ENCODE results near the gene PRR32. TPM values are rescaled to one million over a fixed set of nuclear protein-coding genes. Genes with fewer than 3 reads are reported as not detected.

PRR32 gene
- total and polyA plus RNA-seq, 4 donors, result not detected

DNA sequence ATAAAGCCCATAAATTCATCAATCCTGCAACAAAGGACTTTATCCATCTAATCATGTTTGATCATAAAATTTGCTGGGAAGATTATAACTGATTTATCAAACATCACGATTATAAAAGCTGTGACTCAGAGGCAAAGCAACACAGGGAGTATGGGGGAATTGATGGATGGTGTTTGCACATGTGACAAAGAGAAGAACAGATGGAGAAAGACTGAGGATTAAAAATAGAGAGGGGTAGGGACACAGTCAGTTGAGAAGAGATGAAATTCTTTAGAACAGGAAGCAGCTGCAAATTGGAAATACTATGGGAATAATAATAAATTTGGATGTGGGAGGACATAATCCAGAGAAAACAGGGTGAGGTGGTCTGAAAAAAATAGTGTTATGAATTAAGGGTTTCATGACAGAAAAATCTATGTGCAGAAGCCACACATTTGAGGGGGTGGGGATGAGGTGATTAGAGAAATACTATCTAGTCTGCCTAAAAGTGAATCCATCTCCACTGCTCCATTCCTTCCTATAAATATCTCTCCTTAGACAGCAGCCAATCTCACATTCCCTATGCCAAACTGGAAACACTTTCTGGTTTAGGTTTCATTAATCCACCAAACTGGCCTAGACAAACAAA, 6.2 kb downstream of the PRR32 start:
- no peaks in the 10 kb centered on the region for H3K36me3 ChIP-seq (ENCODE audit: control insufficient read depth in 1 of 2, insufficient read depth in 2 of 2, low read length in 1 of 2)
- DNase-seq, result no peak
- no peaks in the 10 kb centered on the region for H3K9me3 ChIP-seq (ENCODE audit: control insufficient read depth, low read length)
- H3K4me1 ChIP-seq (ENCODE audit: control insufficient read depth in 1 of 2, insufficient read depth in 2 of 2, low read length in 2 of 2), result no peaks in the 10 kb centered on the region
- H3K27ac ChIP-seq (ENCODE audit: low read depth in 1 of 2, low read length in 2 of 2), result no peak overlapping the region
- 12 to 25% methylated on average over 1 of the region's 1 CpG for WGBS, 2 donors
- no peak for ATAC-seq (ENCODE audit: low FRiP score)
- intact Hi-C loops (cut with DNase I), result no loop called here
- H3K4me3 ChIP-seq (ENCODE audit: low read length in 2 of 2), result no peak overlapping the region
- H3K27me3 ChIP-seq (ENCODE audit: control insufficient read depth in 1 of 2, insufficient read depth in 2 of 2, low read length in 1 of 2), result no peaks in the 10 kb centered on the region

DNA sequence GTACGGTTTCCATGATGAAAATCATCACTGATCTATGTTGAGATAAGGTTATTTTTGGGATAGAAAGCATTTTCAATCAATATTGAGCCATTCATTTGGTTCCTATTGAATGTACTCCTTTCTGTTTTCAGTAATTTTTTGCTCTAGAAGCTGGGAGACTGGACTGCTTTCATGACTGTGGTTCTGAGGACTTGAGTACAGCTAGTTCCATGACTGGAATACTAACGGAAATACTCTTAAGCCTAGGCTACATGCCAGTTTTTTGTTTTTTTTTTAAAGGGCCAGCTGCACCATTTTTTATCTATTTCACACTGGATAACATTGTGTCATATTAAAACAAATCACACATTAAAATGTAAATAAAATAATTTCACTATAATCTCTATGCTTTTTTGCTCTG, 16.7 kb downstream of the PRR32 start:
- H3K36me3 ChIP-seq (ENCODE audit: control insufficient read depth in 1 of 2, insufficient read depth in 2 of 2, low read length in 1 of 2), result no peaks in the 10 kb centered on the region
- no peaks in the 10 kb centered on the region for H3K9me3 ChIP-seq (ENCODE audit: control insufficient read depth, low read length)
- DNase-seq, result no peak
- intact Hi-C loops (cut with DNase I), result no loop called here
- WGBS, 2 donors, result 6 to 9% methylated on average over 2 of the region's 2 CpGs
- no peak overlapping the region for H3K27ac ChIP-seq (ENCODE audit: low read depth in 1 of 2, low read length in 2 of 2)
- no peak overlapping the region for H3K4me3 ChIP-seq (ENCODE audit: low read length in 2 of 2)
- no peaks in the 10 kb centered on the region for H3K4me1 ChIP-seq (ENCODE audit: control insufficient read depth in 1 of 2, insufficient read depth in 2 of 2, low read length in 2 of 2)
- no peak for ATAC-seq (ENCODE audit: low FRiP score)
- no peaks in the 10 kb centered on the region for H3K27me3 ChIP-seq (ENCODE audit: control insufficient read depth in 1 of 2, insufficient read depth in 2 of 2, low read length in 1 of 2)

DNA sequence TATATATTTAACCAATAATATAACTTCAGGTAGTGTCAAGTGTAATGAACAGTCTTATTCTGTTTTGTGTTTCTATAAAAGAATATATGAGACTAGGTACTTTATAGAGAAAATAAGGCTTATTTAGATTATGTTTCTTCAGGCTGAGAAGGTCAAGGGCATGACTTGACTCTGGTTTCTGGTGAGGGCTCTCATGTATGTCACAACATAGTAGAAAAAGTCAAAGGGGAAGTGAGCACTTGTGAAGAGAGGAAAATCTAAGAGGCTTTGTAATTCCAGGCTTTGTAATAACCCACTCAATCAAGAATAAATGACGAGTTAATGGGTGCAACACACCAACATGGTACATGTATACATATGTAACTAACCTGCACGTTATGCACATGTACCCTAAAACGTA, 27.6 kb downstream of the PRR32 start:
- 55 to 75% methylated on average over 3 of the region's 3 CpGs for WGBS, 2 donors
- intact Hi-C loops (cut with DNase I), result no loop called here
- H3K4me1 ChIP-seq (ENCODE audit: control insufficient read depth in 1 of 2, insufficient read depth in 2 of 2, low read length in 2 of 2), result no peaks in the 10 kb centered on the region
- no peaks in the 10 kb centered on the region for H3K9me3 ChIP-seq (ENCODE audit: control insufficient read depth, low read length)
- no peak overlapping the region for H3K27ac ChIP-seq (ENCODE audit: low read depth in 1 of 2, low read length in 2 of 2)
- DNase-seq, result no peak
- H3K27me3 ChIP-seq (ENCODE audit: control insufficient read depth in 1 of 2, insufficient read depth in 2 of 2, low read length in 1 of 2), result no peaks in the 10 kb centered on the region
- H3K36me3 ChIP-seq (ENCODE audit: control insufficient read depth in 1 of 2, insufficient read depth in 2 of 2, low read length in 1 of 2), result no peaks in the 10 kb centered on the region
- ATAC-seq (ENCODE audit: low FRiP score), result no peak
- no peak overlapping the region for H3K4me3 ChIP-seq (ENCODE audit: low read length in 2 of 2)

DNA sequence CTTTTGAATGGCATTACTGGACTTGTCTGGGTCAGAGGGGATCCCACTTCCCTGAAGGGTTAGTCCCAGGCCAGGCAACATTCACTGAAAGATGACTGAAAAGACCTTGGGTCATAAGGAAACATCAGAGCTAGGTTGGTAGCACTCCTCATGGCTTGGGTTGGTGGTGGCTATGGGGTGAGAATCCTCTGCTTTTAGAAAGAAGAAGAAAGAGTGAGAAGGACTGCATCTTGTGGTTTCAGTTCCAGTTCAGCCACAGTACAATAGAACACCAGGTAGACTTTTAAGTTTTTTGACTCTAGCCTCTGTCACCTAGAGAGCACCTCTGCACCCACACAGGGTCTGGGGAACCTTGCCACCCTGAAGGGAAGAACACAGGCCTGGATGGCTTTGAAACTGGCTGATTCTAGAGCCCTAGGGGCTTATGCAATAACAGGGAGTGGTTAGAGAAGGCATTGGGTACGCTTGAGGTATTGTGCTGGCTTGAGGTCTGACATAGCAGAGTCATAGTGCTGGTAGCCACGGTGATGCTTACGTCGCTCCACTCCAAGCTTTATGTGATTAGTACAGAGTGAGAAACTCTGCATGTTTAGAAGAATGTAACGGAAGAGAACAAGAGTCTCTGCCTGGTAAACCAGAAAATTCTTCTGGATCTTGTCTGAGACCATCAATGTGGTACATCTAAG, 36.5 kb downstream of the PRR32 start:
- Histone ChIP-seq H3K4me1 (ENCODE audit: control insufficient read depth in 1 of 2, insufficient read depth in 2 of 2, low read length in 2 of 2) (no peaks in the 10 kb centered on the region), H3K27ac (ENCODE audit: low read depth in 1 of 2, low read length in 2 of 2) (no peak overlapping the region), H3K36me3 (ENCODE audit: control insufficient read depth in 1 of 2, insufficient read depth in 2 of 2, low read length in 1 of 2) (no peaks in the 10 kb centered on the region), H3K27me3 (ENCODE audit: control insufficient read depth in 1 of 2, insufficient read depth in 2 of 2, low read length in 1 of 2) (no peaks in the 10 kb centered on the region), H3K9me3 (ENCODE audit: control insufficient read depth, low read length) (no peaks in the 10 kb centered on the region), H3K4me3 (ENCODE audit: low read length in 2 of 2) (no peak overlapping the region)
- ATAC-seq (ENCODE audit: low FRiP score) (no peak), DNase-seq (no peak)
- intact Hi-C loops (cut with DNase I), result no loop called here
- 64 to 90% methylated on average over 5 of the region's 5 CpGs for WGBS, 2 donors
